Measurements from ENCODE around the gene USP3. TPM values are rescaled to one million over a fixed set of nuclear protein-coding genes. Genes with fewer than 3 reads are reported as not detected.
A peak's percentile ranks its signal among the peaks of the same experiment; 100 is the strongest.

USP3 gene
- total and polyA plus RNA-seq, 9 of the 15 experiments (the other 6 are each of a cell fraction or from before 2014, with no cell fraction given), result 17.3 to 54.3 (median 34.8) TPM

- TF ChIP-seq HDAC2 (IDR thresholded peaks at IDR 0.05), result peak; percentile 76; the same call in 1 of the 2 replicates
- TF ChIP-seq ZNF431 (CRISPR knock-in tag; IDR thresholded peaks at IDR 0.05), result no peak
- no peak for TF ChIP-seq SREBF2 (CRISPR knock-in tag; IDR thresholded peaks at IDR 0.05)
- no peak for TF ChIP-seq NUFIP1 (IDR thresholded peaks at IDR 0.05; ENCODE audit: partially characterized antibody)
- TF ChIP-seq, protein P1, sequence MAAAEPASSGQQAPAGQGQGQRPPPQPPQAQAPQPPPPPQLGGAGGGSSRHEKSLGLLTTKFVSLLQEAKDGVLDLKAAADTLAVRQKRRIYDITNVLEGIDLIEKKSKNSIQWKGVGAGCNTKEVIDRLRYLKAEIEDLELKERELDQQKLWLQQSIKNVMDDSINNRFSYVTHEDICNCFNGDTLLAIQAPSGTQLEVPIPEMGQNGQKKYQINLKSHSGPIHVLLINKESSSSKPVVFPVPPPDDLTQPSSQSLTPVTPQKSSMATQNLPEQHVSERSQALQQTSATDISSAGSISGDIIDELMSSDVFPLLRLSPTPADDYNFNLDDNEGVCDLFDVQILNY (CRISPR knock-in tag; IDR thresholded peaks at IDR 0.05), result no peak
- TF ChIP-seq, protein P2, sequence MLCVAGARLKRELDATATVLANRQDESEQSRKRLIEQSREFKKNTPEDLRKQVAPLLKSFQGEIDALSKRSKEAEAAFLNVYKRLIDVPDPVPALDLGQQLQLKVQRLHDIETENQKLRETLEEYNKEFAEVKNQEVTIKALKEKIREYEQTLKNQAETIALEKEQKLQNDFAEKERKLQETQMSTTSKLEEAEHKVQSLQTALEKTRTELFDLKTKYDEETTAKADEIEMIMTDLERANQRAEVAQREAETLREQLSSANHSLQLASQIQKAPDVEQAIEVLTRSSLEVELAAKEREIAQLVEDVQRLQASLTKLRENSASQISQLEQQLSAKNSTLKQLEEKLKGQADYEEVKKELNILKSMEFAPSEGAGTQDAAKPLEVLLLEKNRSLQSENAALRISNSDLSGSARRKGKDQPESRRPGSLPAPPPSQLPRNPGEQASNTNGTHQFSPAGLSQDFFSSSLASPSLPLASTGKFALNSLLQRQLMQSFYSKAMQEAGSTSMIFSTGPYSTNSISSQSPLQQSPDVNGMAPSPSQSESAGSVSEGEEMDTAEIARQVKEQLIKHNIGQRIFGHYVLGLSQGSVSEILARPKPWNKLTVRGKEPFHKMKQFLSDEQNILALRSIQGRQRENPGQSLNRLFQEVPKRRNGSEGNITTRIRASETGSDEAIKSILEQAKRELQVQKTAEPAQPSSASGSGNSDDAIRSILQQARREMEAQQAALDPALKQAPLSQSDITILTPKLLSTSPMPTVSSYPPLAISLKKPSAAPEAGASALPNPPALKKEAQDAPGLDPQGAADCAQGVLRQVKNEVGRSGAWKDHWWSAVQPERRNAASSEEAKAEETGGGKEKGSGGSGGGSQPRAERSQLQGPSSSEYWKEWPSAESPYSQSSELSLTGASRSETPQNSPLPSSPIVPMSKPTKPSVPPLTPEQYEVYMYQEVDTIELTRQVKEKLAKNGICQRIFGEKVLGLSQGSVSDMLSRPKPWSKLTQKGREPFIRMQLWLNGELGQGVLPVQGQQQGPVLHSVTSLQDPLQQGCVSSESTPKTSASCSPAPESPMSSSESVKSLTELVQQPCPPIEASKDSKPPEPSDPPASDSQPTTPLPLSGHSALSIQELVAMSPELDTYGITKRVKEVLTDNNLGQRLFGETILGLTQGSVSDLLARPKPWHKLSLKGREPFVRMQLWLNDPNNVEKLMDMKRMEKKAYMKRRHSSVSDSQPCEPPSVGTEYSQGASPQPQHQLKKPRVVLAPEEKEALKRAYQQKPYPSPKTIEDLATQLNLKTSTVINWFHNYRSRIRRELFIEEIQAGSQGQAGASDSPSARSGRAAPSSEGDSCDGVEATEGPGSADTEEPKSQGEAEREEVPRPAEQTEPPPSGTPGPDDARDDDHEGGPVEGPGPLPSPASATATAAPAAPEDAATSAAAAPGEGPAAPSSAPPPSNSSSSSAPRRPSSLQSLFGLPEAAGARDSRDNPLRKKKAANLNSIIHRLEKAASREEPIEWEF (CRISPR knock-in tag; IDR thresholded peaks at IDR 0.05), result no peak
- no peak for TF ChIP-seq ZNF3 (CRISPR knock-in tag; IDR thresholded peaks at IDR 0.05)
- no peak for TF ChIP-seq ATF1 (CRISPR knock-in tag; IDR thresholded peaks at IDR 0.05)
- peak; percentile 23; the same call in 1 of the 2 replicates for TF ChIP-seq ATF1 (tag; IDR thresholded peaks at IDR 0.05)
- peak; percentile 67 for TF ChIP-seq SOX6 (IDR thresholded peaks at IDR 0.05)
- TF ChIP-seq NCOA4 (IDR thresholded peaks at IDR 0.05; ENCODE audit: partially characterized antibody), result no peak
- no peak for TF ChIP-seq SIN3B (IDR thresholded peaks at IDR 0.05; ENCODE audit: low read depth)
- no peak for TF ChIP-seq CHD4 (IDR thresholded peaks at IDR 0.05; ENCODE audit: insufficient read depth, insufficient replicate concordance, low read depth, low read length, poor library complexity, severe bottlenecking)
- TF ChIP-seq USF1 (CRISPR knock-in tag; IDR thresholded peaks at IDR 0.05), result no peak
- TF ChIP-seq POLR3G (IDR thresholded peaks at IDR 0.05; ENCODE audit: extremely low read depth, insufficient read length, insufficient replicate concordance), result no peak
- TF ChIP-seq, protein P3, sequence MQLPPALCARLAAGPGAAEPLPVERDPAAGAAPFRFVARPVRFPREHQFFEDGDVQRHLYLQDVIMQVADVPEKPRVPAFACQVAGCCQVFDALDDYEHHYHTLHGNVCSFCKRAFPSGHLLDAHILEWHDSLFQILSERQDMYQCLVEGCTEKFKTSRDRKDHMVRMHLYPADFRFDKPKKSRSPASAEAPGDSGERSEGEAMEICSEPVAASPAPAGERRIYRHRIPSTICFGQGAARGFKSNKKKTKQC (CRISPR knock-in tag; IDR thresholded peaks at IDR 0.05), result no peak
- TF ChIP-seq MAFG (tag; conservative IDR thresholded peaks at IDR 0.05), result no peak
- TF ChIP-seq XRCC3 (IDR thresholded peaks at IDR 0.05), result no peak
- no peak for TF ChIP-seq POLR2AphosphoS2 (IDR thresholded peaks at IDR 0.05; ENCODE audit: low read length)
- TF ChIP-seq NR4A1 (CRISPR knock-in tag; IDR thresholded peaks at IDR 0.05), result no peak
- peak; percentile 72 for TF ChIP-seq NR4A1 (tag; IDR thresholded peaks at IDR 0.05)
- peak; percentile 3; the same call in 1 of the 2 replicates for TF ChIP-seq HSF4 (CRISPR knock-in tag; IDR thresholded peaks at IDR 0.05; ENCODE audit: borderline replicate concordance)
Measured at GRCh38 chr15:63524316-63525015, 20.1 kb downstream of the USP3 start (continued).

All from K562 (cell line).